H9 (cell line): Measurements from ENCODE around the gene TRIM40. TPM values are rescaled to one million over a fixed set of nuclear protein-coding genes. Genes with fewer than 3 reads are reported as not detected.

ENCODE experiments used
- DNase-seq: peaks from one replicate; pipeline ENCODE4 v3.0.0-alpha.2; 2017
- H2AFZ ChIP-seq: one replicate; pipeline ENCODE4 v1.6.1; 2013; ENCODE audit warnings: mild to moderate bottlenecking, low read length, control low read depth, moderate library complexity
- H2AK5ac ChIP-seq: 2 replicates; pipeline ENCODE4 v1.6.1; 2013; ENCODE audit warnings: low read length, control low read depth, mixed read lengths; ENCODE audit not compliant: insufficient read length
- H2BK120ac ChIP-seq: one replicate; pipeline ENCODE4 v1.6.1; 2013; ENCODE audit warnings: low read depth, mild to moderate bottlenecking, low read length, control low read depth, inconsistent platforms; ENCODE audit not compliant: poor library complexity, severe bottlenecking
- H2BK12ac ChIP-seq: 2 replicates; pipeline ENCODE4 v1.6.1; 2013; ENCODE audit warnings: low read length, control low read depth, mixed read lengths, low read depth; ENCODE audit not compliant: insufficient read length
- H2BK15ac ChIP-seq: 2 replicates; pipeline ENCODE4 v1.6.1; 2013; ENCODE audit warnings: low read depth, low read length, control low read depth
- H2BK20ac ChIP-seq: one replicate; pipeline ENCODE4 v1.6.1; 2013; ENCODE audit warnings: low read depth, mild to moderate bottlenecking, low read length, control low read depth, inconsistent platforms; ENCODE audit not compliant: poor library complexity, severe bottlenecking
- H2BK5ac ChIP-seq: 2 replicates; pipeline ENCODE4 v1.6.1; 2013; ENCODE audit warnings: low read length, control low read depth, mixed read lengths; ENCODE audit not compliant: insufficient read length
- H3K14ac ChIP-seq: 2 replicates; pipeline ENCODE4 v1.6.1; 2013; ENCODE audit warnings: low read length, control low read depth; ENCODE audit not compliant: insufficient read depth
- H3K18ac ChIP-seq: 2 replicates; pipeline ENCODE4 v1.6.1; 2013; ENCODE audit warnings: low read depth, mild to moderate bottlenecking, mixed read lengths, low read length, control low read depth; ENCODE audit not compliant: insufficient read length
- H3K23ac ChIP-seq: 2 replicates; pipeline ENCODE4 v1.6.1; 2013; ENCODE audit warnings: low read length, control low read depth, mixed read lengths, low read depth; ENCODE audit not compliant: insufficient read length
- H3K23me2 ChIP-seq: 2 replicates; pipeline ENCODE4 v1.6.1; 2013; ENCODE audit warnings: low read depth, mild to moderate bottlenecking, mixed read lengths, low read length, control low read depth; ENCODE audit not compliant: insufficient read length, poor library complexity, severe bottlenecking
- H3K27ac ChIP-seq: 2 replicates; pipeline ENCODE4 v1.5.1; 2013; ENCODE audit warnings: low read length, control low read depth, mixed read lengths, low read depth; ENCODE audit not compliant: insufficient read length
- H3K27me3 ChIP-seq: 2 replicates; pipeline ENCODE4 v1.6.1; 2013; ENCODE audit warnings: low read length, control low read depth, inconsistent platforms; ENCODE audit not compliant: insufficient read depth
- H3K4ac ChIP-seq: 2 replicates; pipeline ENCODE4 v1.6.1; 2013; ENCODE audit warnings: low read depth, mild to moderate bottlenecking, control low read depth, inconsistent platforms, low read length, moderate library complexity
- H3K4me1 ChIP-seq: 2 replicates; pipeline ENCODE4 v1.6.1; 2013; ENCODE audit warnings: low read length, control low read depth, inconsistent platforms; ENCODE audit not compliant: insufficient read depth
- H3K4me2 ChIP-seq: 2 replicates; pipeline ENCODE4 v1.6.1; 2013; ENCODE audit warnings: low read length, control low read depth, mixed read lengths; ENCODE audit not compliant: insufficient read length, insufficient read depth
- H3K56ac ChIP-seq: 2 replicates; pipeline ENCODE4 v1.6.1; 2013; ENCODE audit warnings: low read depth, mild to moderate bottlenecking, mixed read lengths, low read length, control low read depth; ENCODE audit not compliant: insufficient read length
- H3K79me1 ChIP-seq: 2 replicates; pipeline ENCODE4 v1.6.1; 2013; ENCODE audit warnings: low read depth, mild to moderate bottlenecking, moderate library complexity, low read length, control low read depth, inconsistent platforms; ENCODE audit not compliant: insufficient read depth, poor library complexity, severe bottlenecking
- H3K79me2 ChIP-seq: 2 replicates; pipeline ENCODE4 v1.6.1; 2013; ENCODE audit warnings: low read length, control low read depth, inconsistent platforms; ENCODE audit not compliant: insufficient read depth
- H3K9ac ChIP-seq: 2 replicates; pipeline ENCODE4 v1.6.1; 2013; ENCODE audit warnings: low read length, control low read depth, mixed read lengths; ENCODE audit not compliant: insufficient read length; ENCODE audit errors: extremely low read depth
- H3K9me3 ChIP-seq: one replicate; pipeline ENCODE4 v1.6.1; 2013; ENCODE audit warnings: low read depth, low read length, inconsistent platforms; ENCODE audit not compliant: control insufficient read depth
- H3T11ph ChIP-seq: one replicate; pipeline ENCODE4 v1.6.1; 2013; ENCODE audit warnings: mild to moderate bottlenecking, low read length, control low read depth, inconsistent platforms
- H4K20me1 ChIP-seq: one replicate; pipeline ENCODE4 v1.6.1; 2013; ENCODE audit not compliant: control insufficient read depth, insufficient read length, insufficient read depth
- H4K5ac ChIP-seq: 2 replicates; pipeline ENCODE4 v1.6.1; 2013; ENCODE audit warnings: low read depth, mild to moderate bottlenecking, mixed read lengths, low read length, control low read depth; ENCODE audit not compliant: insufficient read length
- H4K8ac ChIP-seq: replicated peaks from 2 replicates; pipeline ENCODE4 v1.6.1; 2013; ENCODE audit warnings: low read length, control low read depth, mixed read lengths, low read depth; ENCODE audit not compliant: insufficient read length
- H4K91ac ChIP-seq: 2 replicates; pipeline ENCODE4 v1.6.1; 2013; ENCODE audit warnings: low read depth, mild to moderate bottlenecking, moderate library complexity, mixed read lengths, low read length, control low read depth; ENCODE audit not compliant: insufficient read length
- H3K27ac Mint-ChIP-seq, 3 experiments: 2 replicates in 2 of 3; 3 replicates in 1 of 3; pipeline ENCODE4 v1.8.0; 2020 to 2021; ENCODE audit warnings: mixed read lengths in 3 of 3, mild to moderate bottlenecking in 1 of 3, moderate library complexity in 1 of 3
- H3K27me3 Mint-ChIP-seq: 2 replicates; pipeline ENCODE4 v1.8.0; 2021; ENCODE audit warnings: low read depth, mild to moderate bottlenecking, moderate library complexity, mixed read lengths
- H3K36me3 Mint-ChIP-seq, 3 experiments: 2 replicates in 2 of 3; 3 replicates in 1 of 3; pipeline ENCODE4 v1.8.0; 2020 to 2021; ENCODE audit warnings: low read depth in 3 of 3, mixed read lengths in 3 of 3; ENCODE audit not compliant: insufficient read depth in 1 of 3
- H3K4me1 Mint-ChIP-seq, 2 experiments: 2 replicates each; pipeline ENCODE4 v1.8.0; 2020; ENCODE audit warnings: mixed read lengths in 2 of 2
- H3K4me3 Mint-ChIP-seq, 2 experiments: 2 replicates in 1 of 2; 3 replicates in 1 of 2; pipeline ENCODE4 v1.8.0; 2020 to 2021; ENCODE audit warnings: mild to moderate bottlenecking in 2 of 2, mixed read lengths in 2 of 2, moderate library complexity in 1 of 2
- H3K9me3 Mint-ChIP-seq, 2 experiments: 2 replicates in 1 of 2; 3 replicates in 1 of 2; pipeline ENCODE4 v1.8.0; 2020; ENCODE audit warnings: mild to moderate bottlenecking in 2 of 2, mixed read lengths in 2 of 2, moderate library complexity in 1 of 2
- WGBS: extraction: QIAGEN DNeasy Blood & Tissue Kit; methylation state at CpG from one replicate; pipeline ENCODE4 v1.1.7; 2013; ENCODE audit warnings: missing lambda C conversion rate, low lambda C conversion rate, mixed read lengths; ENCODE audit not compliant: insufficient read length; ENCODE audit errors: extremely low coverage; 5-methylcytosine and 5-hydroxymethylcytosine counted together
- total RNA-seq: library from RNA; stranded (reverse); gene quantifications from 2 replicates; pipeline ENCODE4 v1.2.1, GENCODE V29; 2021
- TF ChIP-seq, protein P1 (sequence below): fragments of 200-600 bp; sonication (generic); conservative IDR thresholded peaks from 3 replicates; pipeline ENCODE4 v1.8.0; 2021; ENCODE audit warnings: antibody characterized with exemption, mild to moderate bottlenecking

The TRIM40 gene
- total RNA-seq, 1 experiment from 2014 or later = not detected

DNA sequence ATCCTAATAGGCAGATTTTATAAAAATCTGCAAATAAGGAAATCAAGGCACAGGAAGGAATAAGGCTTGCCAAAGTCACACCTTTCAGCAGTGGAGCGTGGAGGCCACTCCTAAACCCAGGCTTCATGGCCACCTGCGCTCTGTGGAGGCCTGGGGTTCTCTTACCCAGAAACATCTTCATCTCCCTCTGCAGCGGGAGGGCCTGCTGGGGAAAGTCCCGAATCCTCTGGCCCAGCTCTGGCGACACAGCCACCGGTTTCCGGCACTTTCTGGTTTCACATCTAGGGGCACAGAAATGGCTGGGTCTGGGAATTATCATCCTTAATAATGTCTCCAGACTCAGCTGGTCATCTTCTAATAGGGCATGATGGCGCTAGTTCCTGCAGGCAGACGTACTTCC lies 20.8 kb downstream of the TRIM40 start:
- Mint-ChIP-seq H3K27me3 (peaks cover 70% of the 10 kb centered on the region), H3K27ac (no peak overlapping the region), H3K4me3 (no peak overlapping the region), H3K9me3 (no peaks in the 10 kb centered on the region), H3K4me1 (peaks cover 2% of the 10 kb centered on the region in 2 experiments; a peak in 1 of 4 replicates), H3K36me3 (no peaks in the 10 kb centered on the region)
- H2BK120ac ChIP-seq = no peak overlapping the region
- H3K23ac ChIP-seq = no peak overlapping the region
- no peaks in the 10 kb centered on the region for H3K79me1 ChIP-seq
- H3K4me2 ChIP-seq = no peak overlapping the region
- TF ChIP-seq, protein P1, sequence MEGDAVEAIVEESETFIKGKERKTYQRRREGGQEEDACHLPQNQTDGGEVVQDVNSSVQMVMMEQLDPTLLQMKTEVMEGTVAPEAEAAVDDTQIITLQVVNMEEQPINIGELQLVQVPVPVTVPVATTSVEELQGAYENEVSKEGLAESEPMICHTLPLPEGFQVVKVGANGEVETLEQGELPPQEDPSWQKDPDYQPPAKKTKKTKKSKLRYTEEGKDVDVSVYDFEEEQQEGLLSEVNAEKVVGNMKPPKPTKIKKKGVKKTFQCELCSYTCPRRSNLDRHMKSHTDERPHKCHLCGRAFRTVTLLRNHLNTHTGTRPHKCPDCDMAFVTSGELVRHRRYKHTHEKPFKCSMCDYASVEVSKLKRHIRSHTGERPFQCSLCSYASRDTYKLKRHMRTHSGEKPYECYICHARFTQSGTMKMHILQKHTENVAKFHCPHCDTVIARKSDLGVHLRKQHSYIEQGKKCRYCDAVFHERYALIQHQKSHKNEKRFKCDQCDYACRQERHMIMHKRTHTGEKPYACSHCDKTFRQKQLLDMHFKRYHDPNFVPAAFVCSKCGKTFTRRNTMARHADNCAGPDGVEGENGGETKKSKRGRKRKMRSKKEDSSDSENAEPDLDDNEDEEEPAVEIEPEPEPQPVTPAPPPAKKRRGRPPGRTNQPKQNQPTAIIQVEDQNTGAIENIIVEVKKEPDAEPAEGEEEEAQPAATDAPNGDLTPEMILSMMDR = no peak
- no peak overlapping the region for H4K5ac ChIP-seq
- no peak overlapping the region for H2BK15ac ChIP-seq
- H4K20me1 ChIP-seq = no peaks in the 10 kb centered on the region
- no peak overlapping the region for H4K8ac ChIP-seq
- no peak for DNase-seq
- H3T11ph ChIP-seq = no peak overlapping the region
- no peak overlapping the region for H2BK20ac ChIP-seq
- H3K9me3 ChIP-seq = no peaks in the 10 kb centered on the region
- H3K14ac ChIP-seq = no peak overlapping the region
- no peak overlapping the region for H2BK5ac ChIP-seq
- no peak overlapping the region for H2AFZ ChIP-seq
- no peak overlapping the region for H3K9ac ChIP-seq
- H3K4me1 ChIP-seq = no peaks in the 10 kb centered on the region
- H3K23me2 ChIP-seq = no peaks in the 10 kb centered on the region
- H3K27ac ChIP-seq = no peak overlapping the region
- no peak overlapping the region for H2AK5ac ChIP-seq
- H3K18ac ChIP-seq = no peak overlapping the region
- H4K91ac ChIP-seq = no peak overlapping the region
- H3K56ac ChIP-seq = no peak overlapping the region
- no CpG with 5 or more reads among the region's 9 CpGs for WGBS
- no peaks in the 10 kb centered on the region for H3K27me3 ChIP-seq
- H3K79me2 ChIP-seq = no peaks in the 10 kb centered on the region
- H2BK12ac ChIP-seq = no peak overlapping the region
- H3K4ac ChIP-seq = no peak overlapping the region
